Upper lobe of left lung (tissue), 6 donors: ENCODE data around the gene KIAA1958. TPM values are rescaled to one million over a fixed set of nuclear protein-coding genes. Genes with fewer than 3 reads are reported as not detected.

Experiments used
- ATAC-seq, 2 donors: fragments of 200-7000 bp; cut with Tn5 transposase; one replicate each; pipeline ENCODE4 v1.9.1; 2022; ENCODE audit warnings: mild to moderate bottlenecking in 2 of 2, moderate library complexity in 2 of 2; ENCODE audit not compliant: low FRiP score in 2 of 2
- DNase-seq, 2 donors: peaks; one replicate each; pipeline ENCODE4 v3.0.0-alpha.2; 2019 to 2020
- H3K27ac ChIP-seq, 4 donors: fragments of 200-600 bp; sonication (generic); one replicate each; pipeline ENCODE4 v1.5.1; 2016 to 2019
- H3K27me3 ChIP-seq, 4 donors: fragments of 200-600 bp; sonication (generic); one replicate each; pipeline ENCODE4 v1.5.1; 2017 to 2019
- H3K36me3 ChIP-seq, 4 donors: fragments of 200-600 bp; sonication (generic); one replicate each; pipeline ENCODE4 v1.5.1; 2016 to 2019
- H3K4me1 ChIP-seq, 4 donors: fragments of 200-600 bp; sonication (generic); one replicate each; pipeline ENCODE4 v1.5.1; 2018 to 2019
- H3K4me3 ChIP-seq, 4 donors: fragments of 200-600 bp; sonication (generic); one replicate each; pipeline ENCODE4 v1.5.1; 2017 to 2019; ENCODE audit warnings: mild to moderate bottlenecking in 2 of 4, moderate library complexity in 1 of 4
- H3K9me3 ChIP-seq, 4 donors: fragments of 200-600 bp; sonication (generic); one replicate each; pipeline ENCODE4 v1.5.1; 2018 to 2019
- CTCF ChIP-seq, 6 experiments: fragments of 450-650 bp in 4 of 6; fragments of 200-600 bp in 2 of 6; sonication (generic) in 2 of 6; IDR thresholded peaks; one replicate each; pipeline ENCODE4 v1.5.1; 2016 to 2019; ENCODE audit warnings: antibody characterized with exemption in 6 of 6
- EP300 ChIP-seq, 4 donors: sonication (generic); formaldehyde crosslinking; IDR thresholded peaks; one replicate each; pipeline ENCODE4 v1.5.1; 2017; ENCODE audit warnings: antibody characterized with exemption in 4 of 4, control low read depth in 2 of 4
- POLR2A ChIP-seq, 4 donors: fragments of 450-650 bp; IDR thresholded peaks; one replicate each; pipeline ENCODE4 v1.5.1; 2016 to 2017; ENCODE audit warnings: antibody characterized with exemption in 4 of 4, mild to moderate bottlenecking in 2 of 4
- POLR2AphosphoS5 ChIP-seq, 2 donors: sonication (generic); formaldehyde crosslinking; IDR thresholded peaks; one replicate each; pipeline ENCODE4 v1.5.1; 2017; ENCODE audit warnings: antibody characterized with exemption in 2 of 2
- WGBS, 2 donors: methylation state at CpG; one replicate each; pipeline ENCODE4 v1.1.5; 2017 to 2018; 5-methylcytosine and 5-hydroxymethylcytosine counted together
- total RNA-seq, 6 donors: library from RNA; depleted of rRNA in 4 of 6; stranded (reverse); fragments of >200 nt in 4 of 6; gene quantifications; one replicate each; pipeline versions ENCODE4 v1.1.0 to v1.2.1, GENCODE V29; 2016 to 2021
- donor health status: DM: no; HTN: no; CAD: no; lungs with moderate emphysema.
- donor health status: DM: no; HTN: yes; CAD: no; lungs with severe emphysema.

Gene KIAA1958
- total RNA-seq, 6 donors from 2014 or later = 9.2 to 21.1 (median 14.2) TPM

DNA sequence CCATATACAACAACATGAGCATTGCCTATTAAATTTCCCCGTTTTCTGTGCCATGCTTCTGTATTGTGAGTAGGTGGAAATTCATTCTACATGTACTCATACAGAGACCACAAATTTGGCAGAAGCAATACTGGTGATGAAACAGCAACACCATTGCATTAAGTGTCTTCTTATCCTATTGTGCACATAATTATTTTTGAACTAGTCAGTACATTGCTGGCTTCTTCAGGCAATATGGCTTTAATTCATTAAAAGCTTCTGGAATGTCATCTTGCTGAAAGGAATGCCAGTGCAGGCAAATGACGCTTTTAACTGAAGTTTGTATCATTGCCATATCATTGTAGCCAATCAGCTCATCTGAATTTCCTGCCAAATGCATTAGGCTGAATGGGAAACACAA is 82.6 kb downstream of the KIAA1958 start:
- Histone ChIP-seq H3K27ac (no peak overlapping the region), H3K36me3 (no peaks in the 10 kb centered on the region), H3K4me1 (no peaks in the 10 kb centered on the region), H3K9me3 (no peaks in the 10 kb centered on the region), H3K4me3 (no peak overlapping the region), H3K27me3 (no peaks in the 10 kb centered on the region)
- ATAC-seq = no peak
- TF ChIP-seq EP300 (IDR thresholded peaks at IDR 0.05) (no peak), POLR2AphosphoS5 (IDR thresholded peaks at IDR 0.05) (no peak), CTCF (IDR thresholded peaks at IDR 0.05) (no peak), POLR2A (IDR thresholded peaks at IDR 0.05) (no peak)
- 50 to 60% methylated on average over 2 of the region's 2 CpGs for WGBS, 2 donors
- DNase-seq = no peak

GRCh38 chr9:112570671-112571167 is 84.1 kb downstream of the KIAA1958 start:
- ATAC-seq (no peak), DNase-seq (no peak)
- H3K27ac ChIP-seq = no peak overlapping the region

GRCh38 chr9:112571624-112572355 is 85.2 kb downstream of the KIAA1958 start:
- TF ChIP-seq EP300 (IDR thresholded peaks at IDR 0.05) (no peak), CTCF (IDR thresholded peaks at IDR 0.05) (no peak), POLR2AphosphoS5 (IDR thresholded peaks at IDR 0.05) (no peak), POLR2A (IDR thresholded peaks at IDR 0.05) (no peak)
- WGBS, 2 donors = 90 to 93% methylated on average over 9 of the region's 9 CpGs
- ATAC-seq = no peak
- Histone ChIP-seq H3K27me3 (no peaks in the 10 kb centered on the region), H3K4me3 (no peak overlapping the region), H3K4me1 (no peaks in the 10 kb centered on the region), H3K36me3 (peaks cover 0 to 9% (median 5%) of the 10 kb centered on the region in 4 donors), H3K9me3 (no peaks in the 10 kb centered on the region), H3K27ac (no peak overlapping the region)
- no peak for DNase-seq

More at GRCh38 chr9:112570671-112571167, 84.1 kb downstream of the KIAA1958 start:
- 78 to 88% methylated on average over 5 to 6 of the region's 6 CpGs for WGBS, 2 donors
- Histone ChIP-seq H3K4me3 (no peak overlapping the region), H3K9me3 (no peaks in the 10 kb centered on the region), H3K36me3 (peaks cover 0 to 9% (median 5%) of the 10 kb centered on the region in 4 donors), H3K4me1 (no peaks in the 10 kb centered on the region), H3K27me3 (no peaks in the 10 kb centered on the region)
- TF ChIP-seq CTCF (IDR thresholded peaks at IDR 0.05) = no peak

GRCh38 chr9:112572416-112572815 is 85.8 kb downstream of the KIAA1958 start:
- Histone ChIP-seq H3K4me3 (no peak overlapping the region), H3K9me3 (no peaks in the 10 kb centered on the region), H3K27ac (no peak overlapping the region), H3K27me3 (no peaks in the 10 kb centered on the region), H3K36me3 (peaks cover 0 to 9% (median 5%) of the 10 kb centered on the region in 4 donors), H3K4me1 (no peaks in the 10 kb centered on the region)
- no peak for DNase-seq
- whole genome bisulfite sequencing, 2 donors = 61 to 62% methylated on average over 3 of the region's 3 CpGs
- TF ChIP-seq CTCF (IDR thresholded peaks at IDR 0.05) = no peak
- TF ChIP-seq POLR2AphosphoS5 (IDR thresholded peaks at IDR 0.05) = no peak
- TF ChIP-seq EP300 (IDR thresholded peaks at IDR 0.05) = no peak
- no peak for TF ChIP-seq POLR2A (IDR thresholded peaks at IDR 0.05)
- ATAC-seq = no peak

GRCh38 chr9:112574008-112574407 is 87.4 kb downstream of the KIAA1958 start:
- peaks cover 0 to 9% (median 5%) of the 10 kb centered on the region in 4 donors for H3K36me3 ChIP-seq
- H3K27ac ChIP-seq = no peak overlapping the region
- no peaks in the 10 kb centered on the region for H3K9me3 ChIP-seq
- DNase-seq = no peak
- no peaks in the 10 kb centered on the region for H3K4me1 ChIP-seq
- H3K27me3 ChIP-seq = no peaks in the 10 kb centered on the region
- no peak for TF ChIP-seq POLR2A (IDR thresholded peaks at IDR 0.05)
- no peak for TF ChIP-seq EP300 (IDR thresholded peaks at IDR 0.05)
- TF ChIP-seq POLR2AphosphoS5 (IDR thresholded peaks at IDR 0.05) = no peak
- no peak for TF ChIP-seq CTCF (IDR thresholded peaks at IDR 0.05)
- no peak for ATAC-seq
- H3K4me3 ChIP-seq = no peak overlapping the region
- 100% methylated on average over 1 of the region's 1 CpG for WGBS, 2 donors
